ENCODE data around the gene SERPINA5. TPM values are rescaled to one million over a fixed set of nuclear protein-coding genes. Genes with fewer than 3 reads are reported as not detected.

Gene SERPINA5
- total and polyA plus RNA-seq, 2 donors (not counting 1 experiment from before 2014, with no cell fraction given), result not detected

DNA sequence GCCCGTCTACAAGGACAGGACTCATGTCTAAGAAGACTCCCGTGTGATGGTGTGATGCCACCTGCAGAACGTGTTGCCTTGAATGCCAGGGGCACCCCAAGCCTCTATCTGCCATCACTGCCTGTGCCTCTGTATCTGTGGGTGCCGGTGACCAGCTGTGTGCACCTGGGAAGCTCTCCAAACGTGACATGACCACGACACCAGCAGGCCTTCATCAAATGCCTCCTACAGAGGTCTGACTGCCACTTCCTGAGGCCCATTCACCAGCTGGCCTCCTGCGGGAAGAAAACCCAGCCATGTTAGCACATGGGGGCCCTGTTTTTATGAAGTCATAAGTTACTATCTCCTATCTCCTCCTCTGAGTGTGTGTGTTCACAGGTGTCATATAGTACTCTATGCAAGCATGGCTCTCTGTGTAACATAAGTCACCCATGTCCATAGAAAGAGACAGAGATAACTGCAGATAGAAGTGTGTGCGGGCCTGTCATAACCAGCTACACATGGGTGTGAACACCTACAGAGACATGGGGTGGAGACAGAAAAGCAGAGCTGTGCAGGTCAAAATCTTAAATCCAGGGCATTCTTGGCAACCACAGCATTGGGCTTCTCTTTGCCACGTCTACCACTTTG lies 38.3 kb upstream of the SERPINA5 start:
- 76% methylated on average over 5 of the region's 9 CpGs for WGBS (ENCODE audit: insufficient coverage)
- Mint-ChIP-seq H3K27ac (no peak overlapping the region), H3K4me1 (no peaks in the 10 kb centered on the region), H3K4me3 (no peak overlapping the region), H3K9me3 (ENCODE audit: insufficient read depth) (no peaks in the 10 kb centered on the region), H3K27me3 (peaks cover 12% of the 10 kb centered on the region)
- H3K36me3 ChIP-seq (replicated peaks in 1 of 2; ENCODE audit: control extremely low read depth in 1 of 2, control insufficient read depth in 1 of 2, extremely low read depth in 1 of 2, insufficient read depth in 2 of 2, low read length in 1 of 2), result no peaks in the 10 kb centered on the region
- no peak overlapping the region for H3K4me3 ChIP-seq (ENCODE audit: control extremely low read depth in 1 of 5, extremely low read depth in 1 of 5, insufficient read depth in 1 of 5, low read depth in 2 of 5, low read length in 4 of 5)
- H4K20me1 ChIP-seq (ENCODE audit: control insufficient read depth, insufficient read depth, low read length, poor library complexity, severe bottlenecking), result no peaks in the 10 kb centered on the region
- no peak overlapping the region for H2AFZ ChIP-seq (ENCODE audit: insufficient read depth, low read depth, low read length, poor library complexity, severe bottlenecking)
- no peak overlapping the region for H3K4me2 ChIP-seq (replicated peaks; ENCODE audit: low read depth, low read length, poor library complexity, severe bottlenecking)
- no peak for TF ChIP-seq CTCF (IDR thresholded peaks at IDR 0.05)
- TF ChIP-seq EZH2 (IDR thresholded peaks at IDR 0.05; ENCODE audit: borderline replicate concordance, insufficient read depth, low read depth, low read length, poor library complexity, severe bottlenecking), result no peak
- ATAC-seq (ENCODE audit: low read depth), result no peak
- H3K27ac ChIP-seq (ENCODE audit: low read length in 2 of 2), result no peak overlapping the region
- DNase-seq, result no peak
- H3K79me2 ChIP-seq (ENCODE audit: control insufficient read depth, insufficient read depth, low read length), result no peaks in the 10 kb centered on the region
- POLR2A ChIA-PET, result no interaction called here
- intact Hi-C loops (cut with micrococcal nuclease), result no loop called here
- no peaks in the 10 kb centered on the region for H3K4me1 ChIP-seq (ENCODE audit: control insufficient read depth in 2 of 2, insufficient read depth in 2 of 2, low read length in 2 of 2)
- CTCF ChIA-PET, result no interaction called here
- H3K9me3 ChIP-seq (ENCODE audit: control extremely low read depth in 1 of 3, control insufficient read depth in 2 of 3, insufficient read depth in 1 of 3, low read length in 2 of 3), result peaks cover 0 to 20% (median 0%) of the 10 kb centered on the region in 3 donors
- H3K27me3 ChIP-seq (replicated peaks in 1 of 4; ENCODE audit: control extremely low read depth in 1 of 4, control insufficient read depth in 3 of 4, insufficient read depth in 4 of 4, low read length in 3 of 4), result no peaks in the 10 kb centered on the region
- no peak overlapping the region for H3K9ac ChIP-seq (ENCODE audit: low read length)

- no peaks in the 10 kb centered on the region for H3K4me1 ChIP-seq (ENCODE audit: control insufficient read depth in 2 of 2, insufficient read depth in 2 of 2, low read length in 2 of 2)
- H3K4me3 ChIP-seq (ENCODE audit: control extremely low read depth in 1 of 5, extremely low read depth in 1 of 5, insufficient read depth in 1 of 5, low read depth in 2 of 5, low read length in 4 of 5), result no peak overlapping the region
- no peaks in the 10 kb centered on the region for H3K36me3 ChIP-seq (replicated peaks in 1 of 2; ENCODE audit: control extremely low read depth in 1 of 2, control insufficient read depth in 1 of 2, extremely low read depth in 1 of 2, insufficient read depth in 2 of 2, low read length in 1 of 2)
- POLR2A ChIA-PET, result no interaction called here
- H3K9me3 ChIP-seq (ENCODE audit: control extremely low read depth in 1 of 3, control insufficient read depth in 2 of 3, insufficient read depth in 1 of 3, low read length in 2 of 3), result peaks cover 0 to 19% (median 0%) of the 10 kb centered on the region in 3 donors
- intact Hi-C loops (cut with micrococcal nuclease), result no loop called here
- no peak for ATAC-seq (ENCODE audit: low read depth)
- H3K9ac ChIP-seq (ENCODE audit: low read length), result no peak overlapping the region
- TF ChIP-seq CTCF (IDR thresholded peaks at IDR 0.05) (no peak), EZH2 (IDR thresholded peaks at IDR 0.05; ENCODE audit: borderline replicate concordance, insufficient read depth, low read depth, low read length, poor library complexity, severe bottlenecking) (no peak)
- CTCF ChIA-PET, result no interaction called here
- H3K4me2 ChIP-seq (replicated peaks; ENCODE audit: low read depth, low read length, poor library complexity, severe bottlenecking), result no peak overlapping the region
- DNase-seq, result no peak
- WGBS (ENCODE audit: insufficient coverage), result 87% methylated on average over 14 of the region's 15 CpGs
- H2AFZ ChIP-seq (ENCODE audit: insufficient read depth, low read depth, low read length, poor library complexity, severe bottlenecking), result no peak overlapping the region
- Mint-ChIP-seq H3K4me3 (no peak overlapping the region), H3K4me1 (no peaks in the 10 kb centered on the region), H3K27me3 (peaks cover 15% of the 10 kb centered on the region), H3K27ac (no peak overlapping the region), H3K9me3 (ENCODE audit: insufficient read depth) (no peaks in the 10 kb centered on the region)
- no peaks in the 10 kb centered on the region for H3K79me2 ChIP-seq (ENCODE audit: control insufficient read depth, insufficient read depth, low read length)
- H4K20me1 ChIP-seq (ENCODE audit: control insufficient read depth, insufficient read depth, low read length, poor library complexity, severe bottlenecking), result no peaks in the 10 kb centered on the region
- peaks cover 0 to under 1% (median 0%) of the 10 kb centered on the region in 4 experiments for H3K27me3 ChIP-seq (replicated peaks in 1 of 4; ENCODE audit: control extremely low read depth in 1 of 4, control insufficient read depth in 3 of 4, insufficient read depth in 4 of 4, low read length in 3 of 4)
- H3K27ac ChIP-seq (ENCODE audit: low read length in 2 of 2), result no peak overlapping the region
These were observed 37.6 kb upstream of the SERPINA5 start for GRCh38 chr14:94543449-94544124.
